CD4-positive, alpha-beta T cell treated with Interleukin-17A for 1 hour (primary cell): ENCODE data around the gene KRTAP10-8.
"Not testable (repeated sequence)": the region's sequence is repeated elsewhere in the genome, so short reads cannot be mapped to it uniquely, and the experiment has no call there.

ENCODE experiments used
- DNase-seq: peaks from one replicate; pipeline ENCODE4 v3.0.0-alpha.2; 2020

KRTAP10-8 gene

GRCh38 chr21:44599264-44600029 is 12.4 kb upstream of the KRTAP10-8 start:
- no peak for DNase-seq

GRCh38 chr21:44600118-44600978 is 11.5 kb upstream of the KRTAP10-8 start, which contains the start of gene KRTAP10-7:
KRTAP10-7 (plus strand) TSS chr21:44600597; CDS start chr21:44600622, 25 bp downstream.
- not testable (repeated sequence) for DNase-seq

- not testable (repeated sequence) for DNase-seq
These were observed 10.8 kb upstream of the KRTAP10-8 start for GRCh38 chr21:44601091-44601490.

GRCh38 chr21:44601596-44602462 is 10.1 kb upstream of the KRTAP10-8 start:
- DNase-seq = no peak

GRCh38 chr21:44602463-44602850 is 9.4 kb upstream of the KRTAP10-8 start:
- DNase-seq = no peak

- no peak for DNase-seq
These were observed 8.6 kb upstream of the KRTAP10-8 start for GRCh38 chr21:44603109-44603875.

- DNase-seq = no peak
These were observed 8.0 kb upstream of the KRTAP10-8 start for GRCh38 chr21:44603911-44604310.

- DNase-seq = no peak
These were observed 5.4 kb upstream of the KRTAP10-8 start for GRCh38 chr21:44606495-44606894.

GRCh38 chr21:44609193-44609592 is 2.7 kb upstream of the KRTAP10-8 start:
- DNase-seq = no peak

GRCh38 chr21:44610157-44610843 is 1.6 kb upstream of the KRTAP10-8 start:
- not testable (repeated sequence) for DNase-seq

- DNase-seq = no peak
These were observed 328 bp upstream of the KRTAP10-8 start for GRCh38 chr21:44611551-44611950.

GRCh38 chr21:44612669-44613229 is 870 bp downstream of the KRTAP10-8 start:
- DNase-seq = no peak

GRCh38 chr21:44613386-44614155 is 1.7 kb downstream of the KRTAP10-8 start:
- DNase-seq = no peak

- no peak for DNase-seq
These were observed 2.3 kb downstream of the KRTAP10-8 start for GRCh38 chr21:44614161-44614631.

GRCh38 chr21:44614961-44615391 is 3.1 kb downstream of the KRTAP10-8 start:
- no peak for DNase-seq

GRCh38 chr21:44615466-44615865 is 3.6 kb downstream of the KRTAP10-8 start:
- no peak for DNase-seq

GRCh38 chr21:44615911-44616590 is 4.2 kb downstream of the KRTAP10-8 start:
- DNase-seq = no peak

GRCh38 chr21:44616591-44616926 is 4.7 kb downstream of the KRTAP10-8 start:
- no peak for DNase-seq

GRCh38 chr21:44617071-44617501 is 5.2 kb downstream of the KRTAP10-8 start:
- no peak for DNase-seq

- DNase-seq = no peak
These were observed 6.6 kb downstream of the KRTAP10-8 start for GRCh38 chr21:44618504-44618903.
